ENCODE measurements around the gene SEPTIN2. TPM values are rescaled to one million over a fixed set of nuclear protein-coding genes. Genes with fewer than 3 reads are reported as not detected.

Gene SEPTIN2
- total RNA-seq, 1 experiment from 2014 or later: 445 TPM

- H3K27ac Mint-ChIP-seq (ENCODE audit: unreplicated experiment): peak overlapping the region; percentile 91
- CTCF ChIA-PET: interaction anchor here (0.7 to 2.6 kb wide), 3 partner anchors 12 to 17 kb away, joined by 3 to 11 read pairs (median 7); no protein-coding TSS in a partner anchor
- H3K4me3 Mint-ChIP-seq (ENCODE audit: low read depth, unreplicated experiment): peak overlapping the region; percentile 60
- no TSS peak for BruUV-seq (replicated peaks)
- no peaks in the 10 kb centered on the region for H3K9me3 Mint-ChIP-seq (ENCODE audit: low read depth, unreplicated experiment)
- H3K36me3 Mint-ChIP-seq (ENCODE audit: insufficient read depth, unreplicated experiment): peaks cover 15% of the 10 kb centered on the region
- TF ChIP-seq CTCF (IDR thresholded peaks at IDR 0.05; ENCODE audit: unreplicated experiment): no peak
- H3K27me3 Mint-ChIP-seq (ENCODE audit: unreplicated experiment): no peaks in the 10 kb centered on the region
- intact Hi-C loops (cut with micrococcal nuclease; ENCODE audit: unreplicated experiment): loop anchor here (2.0 kb wide), 1 partner anchor 16 kb away; no protein-coding TSS in a partner anchor
- DNase-seq: no peak
- H3K4me1 Mint-ChIP-seq (ENCODE audit: low read depth, unreplicated experiment): peaks cover 65% of the 10 kb centered on the region
Observed at GRCh38 chr2:241375300-241375699, 59.6 kb downstream of the SEPTIN2 start.

GRCh38 chr2:241376808-241377207 lies 61.1 kb downstream of the SEPTIN2 start:
- CTCF ChIA-PET: no interaction called here

GRCh38 chr2:241378816-241379215 lies 63.1 kb downstream of the SEPTIN2 start:
- no peak for TF ChIP-seq CTCF (IDR thresholded peaks at IDR 0.05; ENCODE audit: unreplicated experiment)
- Mint-ChIP-seq H3K9me3 (ENCODE audit: low read depth, unreplicated experiment) (no peaks in the 10 kb centered on the region), H3K27ac (ENCODE audit: unreplicated experiment) (no peak overlapping the region), H3K4me3 (ENCODE audit: low read depth, unreplicated experiment) (no peak overlapping the region), H3K4me1 (ENCODE audit: low read depth, unreplicated experiment) (peaks cover 31% of the 10 kb centered on the region), H3K36me3 (ENCODE audit: insufficient read depth, unreplicated experiment) (peaks cover 24% of the 10 kb centered on the region), H3K27me3 (ENCODE audit: unreplicated experiment) (no peaks in the 10 kb centered on the region)
- intact Hi-C loops (cut with micrococcal nuclease; ENCODE audit: unreplicated experiment): no loop called here
- CTCF ChIA-PET: interaction anchor here (0.7 kb wide), 1 partner anchor 1891 kb away, joined by 3 read pairs; no protein-coding TSS in a partner anchor
- DNase-seq: no peak
- BruUV-seq (replicated peaks): no TSS peak

More at GRCh38 chr2:241376808-241377207, 61.1 kb downstream of the SEPTIN2 start:
- no peaks in the 10 kb centered on the region for H3K27me3 Mint-ChIP-seq (ENCODE audit: unreplicated experiment)
- H3K4me3 Mint-ChIP-seq (ENCODE audit: low read depth, unreplicated experiment): no peak overlapping the region
- no peak for DNase-seq
- intact Hi-C loops (cut with micrococcal nuclease; ENCODE audit: unreplicated experiment): no loop called here
- no TSS peak for BruUV-seq (replicated peaks)
- H3K36me3 Mint-ChIP-seq (ENCODE audit: insufficient read depth, unreplicated experiment): peaks cover 21% of the 10 kb centered on the region
- no peak for TF ChIP-seq CTCF (IDR thresholded peaks at IDR 0.05; ENCODE audit: unreplicated experiment)
- no peaks in the 10 kb centered on the region for H3K9me3 Mint-ChIP-seq (ENCODE audit: low read depth, unreplicated experiment)
- H3K4me1 Mint-ChIP-seq (ENCODE audit: low read depth, unreplicated experiment): peaks cover 51% of the 10 kb centered on the region
- no peak overlapping the region for H3K27ac Mint-ChIP-seq (ENCODE audit: unreplicated experiment)

- TF ChIP-seq CTCF (IDR thresholded peaks at IDR 0.05; ENCODE audit: unreplicated experiment): no peak
- Mint-ChIP-seq H3K4me3 (ENCODE audit: low read depth, unreplicated experiment) (no peak overlapping the region), H3K27me3 (ENCODE audit: unreplicated experiment) (no peaks in the 10 kb centered on the region), H3K27ac (ENCODE audit: unreplicated experiment) (no peak overlapping the region), H3K4me1 (ENCODE audit: low read depth, unreplicated experiment) (peaks cover 29% of the 10 kb centered on the region), H3K9me3 (ENCODE audit: low read depth, unreplicated experiment) (no peaks in the 10 kb centered on the region), H3K36me3 (ENCODE audit: insufficient read depth, unreplicated experiment) (peaks cover 19% of the 10 kb centered on the region)
- CTCF ChIA-PET: no interaction called here
- no TSS peak for BruUV-seq (replicated peaks)
- no peak for DNase-seq
- intact Hi-C loops (cut with micrococcal nuclease; ENCODE audit: unreplicated experiment): no loop called here
Observed at GRCh38 chr2:241379481-241380480, 64.1 kb downstream of the SEPTIN2 start.

Measured in Calu3 (cell line).